ENCODE measurements around the gene TBC1D8. TPM values are rescaled to one million over a fixed set of nuclear protein-coding genes. Genes with fewer than 3 reads are reported as not detected.

Gene TBC1D8
- total and polyA plus RNA-seq, 9 of the 15 experiments (the other 6 are each of a cell fraction or from before 2014, with no cell fraction given): 0.36 to 1.3 (median 0.82) TPM

- TF ChIP-seq NONO (IDR thresholded peaks at IDR 0.05; ENCODE audit: low read depth in 2 of 2, low read length in 1 of 2) (no peak), MAFG (tag; conservative IDR thresholded peaks at IDR 0.05) (peak; percentile 98), DPF2 (IDR thresholded peaks at IDR 0.05) (peak; percentile 82), NR4A1 (CRISPR knock-in tag; IDR thresholded peaks at IDR 0.05) (no peak), NR4A1 (tag; IDR thresholded peaks at IDR 0.05) (no peak), NCOR1 (IDR thresholded peaks at IDR 0.05) (0 out of 2 replicates have a peak, but pooled peaks have one; percentile 30), TAL1 (IDR thresholded peaks at IDR 0.05) (0 out of 2 replicates have a peak, but pooled peaks have one; percentile 24), NFE2L1 (tag; IDR thresholded peaks at IDR 0.05; ENCODE audit: borderline replicate concordance, low read depth) (peak; percentile 93), ZNF717 (CRISPR knock-in tag; IDR thresholded peaks at IDR 0.05) (no peak), FOXK2 (conservative IDR thresholded peaks at IDR 0.05 in 1 of 2, IDR thresholded peaks at IDR 0.05 in 1 of 2; ENCODE audit: low read depth in 2 of 2) (no peak), TAF7 (tag; IDR thresholded peaks at IDR 0.05) (no peak), MGA (IDR thresholded peaks at IDR 0.05) (peak; percentile 22; the same call in 1 of the 2 replicates), PRPF4 (IDR thresholded peaks at IDR 0.05; ENCODE audit: insufficient read depth, low read depth, low read length, poor library complexity, severe bottlenecking) (no peak)
These were observed 48.1 kb upstream of the TBC1D8 start (continued) for GRCh38 chr2:101199251-101199791.

Measured in K562 (cell line).